GM10266 (cell line): ENCODE measurements around the gene NTHL1.

Experiments
- DNase-seq: peaks from one replicate; pipeline ENCODE4 v3.0.0; 2012; ENCODE audit errors: extremely low spot score
- TF ChIP-seq, protein P1 (sequence below): IDR thresholded peaks from 2 replicates; pipeline ENCODE4 v1.5.1; 2012; ENCODE audit warnings: mild to moderate bottlenecking, low read depth; ENCODE audit not compliant: control insufficient read depth, insufficient read depth; ENCODE audit errors: missing control alignments

The NTHL1 gene

DNA sequence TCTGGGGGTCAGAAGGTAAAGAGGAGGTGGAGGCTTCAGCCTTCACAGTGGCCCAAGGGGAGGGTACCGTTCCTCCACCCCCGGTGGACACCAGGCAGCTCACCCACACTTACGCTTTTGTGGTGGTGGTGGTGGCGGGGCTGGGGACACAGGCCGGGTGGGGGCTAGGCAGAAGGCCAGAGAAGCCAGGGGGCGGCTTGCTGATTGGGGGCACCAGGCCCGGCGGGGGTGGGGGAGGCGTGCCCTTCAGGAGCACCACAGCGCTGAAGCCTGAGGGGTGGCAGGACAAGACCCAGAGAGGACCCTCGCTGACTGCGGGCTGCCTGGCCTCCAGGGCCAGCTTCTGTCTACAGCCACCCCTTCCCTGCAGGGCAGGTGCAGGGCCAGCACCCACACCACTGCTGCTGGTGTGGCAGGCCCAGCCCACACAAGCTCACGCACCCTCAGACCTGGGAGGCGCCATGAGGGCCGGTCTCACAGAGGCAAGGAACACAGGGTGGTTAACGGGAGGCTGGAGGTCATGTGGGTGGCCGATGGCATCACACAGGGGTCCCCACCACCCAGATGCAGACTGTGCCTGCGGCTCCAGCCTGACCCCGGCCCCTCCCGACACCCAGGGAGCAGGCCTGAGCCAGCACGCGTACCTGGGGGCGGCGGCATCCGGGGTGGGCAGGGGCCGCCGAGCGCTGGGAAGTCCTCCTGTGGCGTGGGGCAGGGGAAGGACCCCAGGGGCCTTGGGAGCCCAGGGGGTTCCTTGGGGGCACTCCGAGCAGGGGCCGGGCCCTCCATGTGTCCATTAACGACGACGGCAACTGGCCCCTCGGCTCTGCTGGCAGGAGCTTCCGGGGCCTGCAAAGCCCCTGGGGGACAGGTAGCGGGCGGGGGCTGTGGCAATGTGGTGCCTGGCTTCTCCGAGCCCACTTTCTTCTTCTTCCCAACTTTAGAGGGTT is 48.5 kb downstream of the NTHL1 start:
- no peak for DNase-seq
- TF ChIP-seq, protein P1, sequence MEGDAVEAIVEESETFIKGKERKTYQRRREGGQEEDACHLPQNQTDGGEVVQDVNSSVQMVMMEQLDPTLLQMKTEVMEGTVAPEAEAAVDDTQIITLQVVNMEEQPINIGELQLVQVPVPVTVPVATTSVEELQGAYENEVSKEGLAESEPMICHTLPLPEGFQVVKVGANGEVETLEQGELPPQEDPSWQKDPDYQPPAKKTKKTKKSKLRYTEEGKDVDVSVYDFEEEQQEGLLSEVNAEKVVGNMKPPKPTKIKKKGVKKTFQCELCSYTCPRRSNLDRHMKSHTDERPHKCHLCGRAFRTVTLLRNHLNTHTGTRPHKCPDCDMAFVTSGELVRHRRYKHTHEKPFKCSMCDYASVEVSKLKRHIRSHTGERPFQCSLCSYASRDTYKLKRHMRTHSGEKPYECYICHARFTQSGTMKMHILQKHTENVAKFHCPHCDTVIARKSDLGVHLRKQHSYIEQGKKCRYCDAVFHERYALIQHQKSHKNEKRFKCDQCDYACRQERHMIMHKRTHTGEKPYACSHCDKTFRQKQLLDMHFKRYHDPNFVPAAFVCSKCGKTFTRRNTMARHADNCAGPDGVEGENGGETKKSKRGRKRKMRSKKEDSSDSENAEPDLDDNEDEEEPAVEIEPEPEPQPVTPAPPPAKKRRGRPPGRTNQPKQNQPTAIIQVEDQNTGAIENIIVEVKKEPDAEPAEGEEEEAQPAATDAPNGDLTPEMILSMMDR, result no peak

DNA sequence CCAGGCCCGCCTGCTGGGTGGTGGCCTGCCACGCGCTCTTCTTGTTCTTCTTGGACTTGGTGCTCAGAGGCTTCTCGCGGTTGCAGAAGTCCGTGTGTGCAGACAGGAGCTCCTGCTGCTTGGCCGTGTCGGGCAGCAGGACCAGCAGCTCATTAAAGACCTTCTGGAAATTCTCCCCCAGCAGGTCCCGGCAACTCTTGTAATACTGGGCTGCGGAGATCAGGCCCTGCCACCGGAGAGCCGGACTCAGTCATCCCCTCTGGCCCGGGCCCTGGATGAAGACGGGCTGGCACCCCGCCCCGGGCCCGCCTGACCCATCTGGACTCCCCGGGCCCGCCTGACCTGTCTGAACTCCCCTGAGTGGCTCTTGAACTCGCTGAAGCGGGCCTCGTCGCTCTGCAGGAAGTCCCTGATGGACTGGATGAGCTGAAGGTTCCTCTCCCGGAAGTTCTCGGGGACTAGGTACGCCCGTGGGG is 49.2 kb downstream of the NTHL1 start:
- TF ChIP-seq, protein P1, result no peak
- no peak for DNase-seq

DNA sequence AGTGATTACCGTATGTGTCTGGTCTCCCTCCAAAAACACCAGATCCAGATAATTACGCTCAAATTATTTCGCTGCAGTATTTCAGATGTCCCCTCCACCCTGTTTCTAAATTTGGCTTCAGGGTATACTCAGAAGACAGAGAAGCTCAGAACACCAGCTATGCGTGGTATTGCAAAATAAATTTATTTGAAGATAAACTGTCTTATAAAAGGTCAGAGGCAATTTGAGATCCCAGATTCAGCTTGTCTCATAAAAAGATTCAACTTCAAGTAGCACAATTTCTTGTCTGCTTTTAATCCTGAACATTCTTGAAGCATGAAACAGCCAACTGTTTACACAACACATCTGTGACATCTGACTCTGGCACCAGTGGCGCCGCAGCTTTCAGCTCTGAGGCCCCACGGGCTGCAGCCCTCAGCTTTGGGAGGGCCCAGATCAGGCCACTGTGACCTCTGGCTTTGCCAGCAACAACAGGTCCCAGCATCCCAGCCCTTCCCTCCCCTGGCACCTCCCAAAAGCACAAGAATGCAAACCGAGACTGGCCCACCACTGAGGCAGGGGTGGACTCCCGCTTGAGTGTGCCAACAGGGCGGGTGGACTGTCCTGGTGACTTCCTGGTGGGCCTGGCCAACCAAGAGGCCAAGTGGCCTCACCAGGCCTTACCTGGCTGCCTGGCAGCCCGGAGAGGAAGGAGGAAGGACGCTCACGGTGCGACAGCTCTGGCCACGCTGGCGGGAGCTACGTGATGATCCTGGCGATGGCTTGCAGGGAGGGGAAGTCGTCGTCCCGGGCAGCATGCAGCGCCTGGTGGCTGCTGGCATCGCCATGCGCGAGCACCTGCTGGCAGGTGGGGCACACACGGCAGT is 49.9 kb downstream of the NTHL1 start:
- TF ChIP-seq, protein P1, result no peak
- no peak for DNase-seq

DNA sequence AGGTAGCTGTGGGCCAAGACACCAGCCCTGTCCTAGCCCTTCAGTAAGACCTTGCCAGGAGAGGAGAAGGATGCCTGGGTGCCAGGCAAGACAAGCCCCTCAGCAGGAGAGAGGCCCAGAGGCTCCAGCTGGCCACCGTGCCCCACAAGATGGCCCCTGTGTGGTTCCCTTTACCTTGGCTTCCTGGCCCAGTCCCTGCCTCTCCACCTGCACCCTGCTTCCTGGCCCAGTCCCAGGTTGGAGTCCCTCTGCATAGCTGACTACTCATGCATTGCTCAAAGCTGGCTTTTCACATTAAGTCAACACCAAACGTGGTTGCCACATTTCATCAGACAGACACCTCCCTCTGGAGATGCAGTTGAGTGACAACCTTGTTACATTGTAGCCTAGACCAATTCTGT is 53.9 kb downstream of the NTHL1 start:
- DNase-seq, result no peak
- TF ChIP-seq, protein P1, result no peak

DNA sequence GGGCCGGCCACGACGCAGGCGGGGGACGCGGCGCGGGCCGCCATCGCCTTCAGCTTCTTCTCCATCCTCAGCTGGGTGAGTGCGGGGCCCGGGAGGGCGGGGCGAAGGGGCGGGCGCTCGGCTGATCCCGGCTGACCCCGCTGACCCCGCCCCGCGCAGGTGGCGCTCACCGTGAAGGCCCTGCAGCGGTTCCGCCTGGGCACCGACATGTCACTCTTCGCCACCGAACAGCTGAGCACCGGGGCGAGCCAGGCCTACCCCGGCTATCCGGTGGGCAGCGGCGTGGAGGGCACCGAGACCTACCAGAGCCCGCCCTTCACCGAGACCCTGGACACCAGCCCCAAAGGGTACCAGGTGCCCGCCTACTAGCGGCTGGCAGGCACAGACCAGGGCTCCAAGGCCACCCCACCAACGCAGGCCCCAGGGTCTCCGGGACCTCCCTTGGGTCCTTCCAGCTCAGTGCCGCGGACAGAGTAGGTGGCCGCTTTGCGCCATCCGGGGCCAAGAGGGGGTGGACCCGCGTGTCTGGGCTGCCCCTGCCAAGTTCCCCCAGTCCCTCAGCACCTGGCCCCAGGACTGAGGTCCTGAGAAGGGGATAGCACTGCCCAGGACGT is 54.8 kb downstream of the NTHL1 start:
- TF ChIP-seq, protein P1, result no peak
- no peak for DNase-seq

DNA sequence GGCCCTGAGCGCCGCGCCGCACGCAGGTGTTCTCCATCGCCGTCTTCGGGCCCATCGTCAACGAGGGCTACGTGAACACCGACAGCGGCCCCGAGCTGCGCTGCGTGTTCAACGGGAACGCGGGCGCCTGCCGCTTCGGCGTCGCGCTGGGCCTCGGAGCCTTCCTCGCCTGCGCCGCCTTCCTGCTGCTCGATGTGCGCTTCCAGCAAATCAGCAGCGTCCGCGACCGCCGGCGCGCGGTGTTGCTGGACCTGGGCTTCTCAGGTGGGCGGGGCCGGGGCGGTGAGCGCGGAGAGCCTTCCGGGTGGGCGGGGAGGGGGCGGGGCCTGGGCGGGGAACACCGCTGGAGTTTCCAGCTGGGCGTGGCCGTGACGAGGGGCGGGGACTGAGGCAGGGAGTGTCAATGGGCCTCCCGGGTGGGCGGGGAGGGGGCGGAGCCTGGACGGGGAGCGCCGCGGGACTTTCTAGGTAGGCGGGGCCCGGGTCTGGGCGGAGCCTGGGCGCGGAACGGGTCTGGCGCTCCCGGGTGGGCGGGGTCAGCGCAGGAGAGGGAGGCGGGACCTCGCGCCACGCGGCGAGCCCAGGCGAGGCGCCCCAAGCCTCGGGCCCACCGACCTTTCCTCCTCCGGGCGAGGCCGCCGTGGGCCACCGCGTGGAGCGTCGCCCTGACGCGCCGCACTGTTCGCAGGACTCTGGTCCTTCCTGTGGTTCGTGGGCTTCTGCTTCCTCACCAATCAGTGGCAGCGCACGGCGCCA is 55.5 kb downstream of the NTHL1 start:
- TF ChIP-seq, protein P1, result no peak
- DNase-seq, result peak; percentile 100
